ENCODE measurements around the gene RPUSD3. TPM values are rescaled to one million over a fixed set of nuclear protein-coding genes. Genes with fewer than 3 reads are reported as not detected.
A peak's percentile ranks its signal among the peaks of the same experiment; 100 is the strongest.
"Not testable (repeated sequence)": the region's sequence is repeated elsewhere in the genome, so short reads cannot be mapped to it uniquely, and the experiment has no call there.

Gene RPUSD3
- total and polyA plus RNA-seq, 7 donors, result 39.7 to 64.2 (median 49.4) TPM

GRCh38 chr3:9876991-9877390 lies 33.2 kb upstream of the RPUSD3 start:
- Histone ChIP-seq H3K4me3 (no peak overlapping the region), H3K4me1 (no peaks in the 10 kb centered on the region), H3K27ac (no peak overlapping the region), H3K27me3 (ENCODE audit: insufficient read depth in 3 of 3, low read length in 2 of 3) (no peaks in the 10 kb centered on the region), H3K9me3 (no peaks in the 10 kb centered on the region), H3K36me3 (ENCODE audit: insufficient read depth in 1 of 2, low read depth in 1 of 2) (no peaks in the 10 kb centered on the region)
- intact Hi-C loops (cut with DNase I), result no loop called here
- ATAC-seq (peak in 1 of 4 donors; percentile 40), DNase-seq (no peak)
- TF ChIP-seq CTCF (IDR thresholded peaks at IDR 0.05), result no peak
- WGBS, 3 donors, result 88 to 92% (median 90%) methylated on average over 11 to 12 of the region's 12 CpGs

GRCh38 chr3:9876255-9876654 lies 32.4 kb upstream of the RPUSD3 start:
- ATAC-seq; H3K27me3 ChIP-seq (ENCODE audit: insufficient read depth in 3 of 3, low read length in 2 of 3): not testable (repeated sequence)

GRCh38 chr3:9875448-9875847 lies 31.6 kb upstream of the RPUSD3 start:
- Histone ChIP-seq H3K9me3 (no peaks in the 10 kb centered on the region), H3K27ac (no peak overlapping the region), H3K36me3 (ENCODE audit: insufficient read depth in 1 of 2, low read depth in 1 of 2) (no peaks in the 10 kb centered on the region), H3K4me1 (no peaks in the 10 kb centered on the region), H3K4me3 (no peak overlapping the region), H3K27me3 (ENCODE audit: insufficient read depth in 3 of 3, low read length in 2 of 3) (no peaks in the 10 kb centered on the region)
- intact Hi-C loops (cut with DNase I), result no loop called here
- DNase-seq (no peak), ATAC-seq (no peak)
- no peak for TF ChIP-seq CTCF (IDR thresholded peaks at IDR 0.05)

More at GRCh38 chr3:9876255-9876654, 32.4 kb upstream of the RPUSD3 start:
- intact Hi-C loops (cut with DNase I); DNase-seq; H3K4me1 ChIP-seq; H3K9me3 ChIP-seq; H3K4me3 ChIP-seq; H3K36me3 ChIP-seq (ENCODE audit: insufficient read depth in 1 of 2, low read depth in 1 of 2); H3K27ac ChIP-seq: not testable (repeated sequence)
- 85 to 89% (median 86%) methylated on average over 4 of the region's 4 CpGs for WGBS, 3 donors

GRCh38 chr3:9872067-9872466 lies 28.3 kb upstream of the RPUSD3 start:
- intact Hi-C loops (cut with DNase I); ATAC-seq: not testable (repeated sequence)
- WGBS, 3 donors, result 91 to 99% (median 92%) methylated on average over 5 of the region's 5 CpGs

GRCh38 chr3:9870978-9871377 lies 27.2 kb upstream of the RPUSD3 start:
- H3K9me3 ChIP-seq, result no peaks in the 10 kb centered on the region
- no peaks in the 10 kb centered on the region for H3K36me3 ChIP-seq (ENCODE audit: insufficient read depth in 1 of 2, low read depth in 1 of 2)
- intact Hi-C loops (cut with DNase I), result no loop called here
- no peaks in the 10 kb centered on the region for H3K27me3 ChIP-seq (ENCODE audit: insufficient read depth in 3 of 3, low read length in 2 of 3)
- no peak overlapping the region for H3K4me3 ChIP-seq
- ATAC-seq (no peak), DNase-seq (no peak)
- no peak for TF ChIP-seq CTCF (IDR thresholded peaks at IDR 0.05)
- no peaks in the 10 kb centered on the region for H3K4me1 ChIP-seq
- no peak overlapping the region for H3K27ac ChIP-seq
- 48 to 95% (median 53%) methylated on average over 1 of the region's 1 CpG for WGBS, 3 donors

More at GRCh38 chr3:9872067-9872466, 28.3 kb upstream of the RPUSD3 start:
- not testable (repeated sequence) for DNase-seq; H3K4me3 ChIP-seq; H3K27me3 ChIP-seq (ENCODE audit: insufficient read depth in 3 of 3, low read length in 2 of 3); H3K4me1 ChIP-seq; H3K36me3 ChIP-seq (ENCODE audit: insufficient read depth in 1 of 2, low read depth in 1 of 2); H3K27ac ChIP-seq; H3K9me3 ChIP-seq

- no peak for TF ChIP-seq CTCF (IDR thresholded peaks at IDR 0.05)
- no peaks in the 10 kb centered on the region for H3K9me3 ChIP-seq
- intact Hi-C loops (cut with DNase I), result loop anchor here in 1 of 2 donors (10.0 kb wide), 1 partner anchor 45 kb away; the partner anchor contains the start of gene IL17RC
- no peaks in the 10 kb centered on the region for H3K4me1 ChIP-seq
- no peak overlapping the region for H3K4me3 ChIP-seq
- H3K27ac ChIP-seq, result no peak overlapping the region
- WGBS, 3 donors, result 57 to 65% (median 62%) methylated on average over 4 to 5 of the region's 5 CpGs
- no peak for DNase-seq
- ATAC-seq, result no peak
- H3K36me3 ChIP-seq (ENCODE audit: insufficient read depth in 1 of 2, low read depth in 1 of 2), result no peaks in the 10 kb centered on the region
- no peaks in the 10 kb centered on the region for H3K27me3 ChIP-seq (ENCODE audit: insufficient read depth in 3 of 3, low read length in 2 of 3)
Measured at GRCh38 chr3:9869955-9870354, 26.1 kb upstream of the RPUSD3 start.
